ENCODE data around the gene ITPKB. TPM values are rescaled to one million over a fixed set of nuclear protein-coding genes. Genes with fewer than 3 reads are reported as not detected.

The ITPKB gene
- total and polyA plus RNA-seq, 9 donors, result 11.3 to 43.2 (median 20.1) TPM

GRCh38 chr1:226603022-226603857 lies 135.8 kb downstream of the ITPKB start:
- peak in 4 of 5 donors; percentile 49 to 75 (median 58) for DNase-seq
- Histone ChIP-seq H3K36me3 (no peaks in the 10 kb centered on the region), H3K27ac (peak overlapping the region in 1 of 2 donors; percentile 75), H3K9me3 (no peaks in the 10 kb centered on the region), H3K4me1 (ENCODE audit: insufficient read depth) (peaks cover 16% of the 10 kb centered on the region), H3K27me3 (no peaks in the 10 kb centered on the region), H3K4me3 (no peak overlapping the region)
- intact Hi-C loops (cut with DNase I), result loop anchor here in 1 of 4 donors (5.0 kb wide), 1 partner anchor 56 kb away; the partner anchor contains the start of gene STUM
- WGBS, 3 donors, result 71 to 74% (median 73%) methylated on average over 8 of the region's 8 CpGs
- TF ChIP-seq, protein P1, sequence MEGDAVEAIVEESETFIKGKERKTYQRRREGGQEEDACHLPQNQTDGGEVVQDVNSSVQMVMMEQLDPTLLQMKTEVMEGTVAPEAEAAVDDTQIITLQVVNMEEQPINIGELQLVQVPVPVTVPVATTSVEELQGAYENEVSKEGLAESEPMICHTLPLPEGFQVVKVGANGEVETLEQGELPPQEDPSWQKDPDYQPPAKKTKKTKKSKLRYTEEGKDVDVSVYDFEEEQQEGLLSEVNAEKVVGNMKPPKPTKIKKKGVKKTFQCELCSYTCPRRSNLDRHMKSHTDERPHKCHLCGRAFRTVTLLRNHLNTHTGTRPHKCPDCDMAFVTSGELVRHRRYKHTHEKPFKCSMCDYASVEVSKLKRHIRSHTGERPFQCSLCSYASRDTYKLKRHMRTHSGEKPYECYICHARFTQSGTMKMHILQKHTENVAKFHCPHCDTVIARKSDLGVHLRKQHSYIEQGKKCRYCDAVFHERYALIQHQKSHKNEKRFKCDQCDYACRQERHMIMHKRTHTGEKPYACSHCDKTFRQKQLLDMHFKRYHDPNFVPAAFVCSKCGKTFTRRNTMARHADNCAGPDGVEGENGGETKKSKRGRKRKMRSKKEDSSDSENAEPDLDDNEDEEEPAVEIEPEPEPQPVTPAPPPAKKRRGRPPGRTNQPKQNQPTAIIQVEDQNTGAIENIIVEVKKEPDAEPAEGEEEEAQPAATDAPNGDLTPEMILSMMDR (IDR thresholded peaks at IDR 0.05), result no peak
- TF ChIP-seq POLR2A (IDR thresholded peaks at IDR 0.05) (no peak), EP300 (IDR thresholded peaks at IDR 0.05) (no peak)

DNA sequence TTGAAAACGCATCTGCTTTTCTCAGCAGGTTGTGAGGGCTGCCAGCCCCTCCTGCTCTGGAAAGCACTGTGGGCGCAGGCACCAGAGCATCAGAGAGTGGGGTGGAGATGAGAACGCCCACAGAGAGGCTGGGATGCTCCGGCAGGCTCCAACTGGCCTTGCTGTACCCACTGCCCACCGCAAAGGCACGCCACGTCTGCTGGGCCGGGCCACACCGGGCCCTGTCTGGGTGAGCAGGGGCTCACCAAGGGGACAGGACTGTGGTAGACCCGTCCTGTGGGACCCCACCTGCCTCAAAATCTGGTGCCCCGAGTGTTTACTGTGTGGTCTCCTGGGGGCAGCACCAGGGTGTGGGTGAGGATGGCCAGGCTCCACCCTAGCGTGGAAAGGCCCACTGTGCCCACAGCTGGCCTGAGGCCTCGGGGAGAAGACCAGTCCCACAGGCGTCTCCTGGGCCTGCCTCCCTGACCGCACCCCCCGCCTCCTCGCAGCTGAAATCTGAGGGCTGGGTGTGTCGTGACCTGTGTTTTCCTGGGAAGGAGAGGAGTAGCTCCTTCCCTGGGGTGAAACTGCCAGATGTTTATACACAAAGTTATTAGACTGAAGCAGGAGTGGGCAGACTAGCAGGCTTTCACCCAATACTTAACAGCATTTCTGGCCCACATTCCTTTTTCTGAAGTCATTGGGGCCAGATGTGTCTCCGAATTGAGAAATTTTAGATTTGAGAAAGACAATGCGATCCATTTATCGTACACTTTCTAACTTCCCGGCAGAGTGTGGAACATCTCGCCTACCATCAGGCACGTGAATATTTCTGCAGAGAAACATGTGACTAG lies 136.7 kb downstream of the ITPKB start:
- peak; percentile 48 to 75 (median 57) for DNase-seq
- 46 to 49% (median 48%) methylated on average over 24 of the region's 24 CpGs for WGBS, 3 donors
- intact Hi-C loops (cut with DNase I), result loop anchor here in 1 of 4 donors (5.0 kb wide), 1 partner anchor 55 kb away; the partner anchor contains the start of gene STUM
- Histone ChIP-seq H3K27me3 (no peaks in the 10 kb centered on the region), H3K4me3 (no peak overlapping the region), H3K27ac (peak overlapping the region; percentile 60 to 75), H3K4me1 (ENCODE audit: insufficient read depth) (peaks cover 16% of the 10 kb centered on the region), H3K36me3 (no peaks in the 10 kb centered on the region), H3K9me3 (no peaks in the 10 kb centered on the region)
- TF ChIP-seq, protein P1 (IDR thresholded peaks at IDR 0.05), result no peak
- TF ChIP-seq EP300 (IDR thresholded peaks at IDR 0.05) (peak; percentile 89), POLR2A (IDR thresholded peaks at IDR 0.05) (no peak)

DNA sequence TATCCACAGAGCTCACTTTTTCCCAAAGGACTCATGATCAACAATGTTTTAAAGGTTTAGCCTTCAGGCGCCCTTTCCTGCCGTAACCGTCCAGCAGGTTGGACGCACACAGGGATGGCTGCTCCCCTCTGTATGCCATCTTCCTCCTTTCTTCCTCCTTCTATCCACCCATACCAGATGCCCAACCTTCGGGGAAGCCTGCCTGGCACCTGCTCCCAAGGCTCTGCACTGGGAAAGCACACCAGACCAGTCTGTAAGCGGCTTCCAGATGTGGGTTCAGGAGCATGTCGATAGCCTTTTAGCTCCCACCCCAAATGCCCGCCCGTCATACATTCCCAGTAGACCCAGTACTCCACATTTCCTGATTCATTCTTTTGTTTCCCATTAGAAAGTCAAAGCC lies 137.6 kb downstream of the ITPKB start:
- no peaks in the 10 kb centered on the region for H3K9me3 ChIP-seq
- H3K27me3 ChIP-seq, result no peaks in the 10 kb centered on the region
- DNase-seq, result peak in 3 of 5 donors; percentile 12 to 30 (median 14)
- intact Hi-C loops (cut with DNase I), result loop anchor here in 1 of 4 donors (5.0 kb wide), 1 partner anchor 54 kb away; the partner anchor contains the start of gene STUM
- TF ChIP-seq, protein P1 (IDR thresholded peaks at IDR 0.05), result no peak
- TF ChIP-seq EP300 (IDR thresholded peaks at IDR 0.05), result no peak
- TF ChIP-seq POLR2A (IDR thresholded peaks at IDR 0.05), result no peak
- H3K4me3 ChIP-seq, result no peak overlapping the region
- peaks cover 16% of the 10 kb centered on the region for H3K4me1 ChIP-seq (ENCODE audit: insufficient read depth)
- H3K36me3 ChIP-seq, result no peaks in the 10 kb centered on the region
- 91 to 96% (median 96%) methylated on average over 9 of the region's 9 CpGs for WGBS, 3 donors
- no peak overlapping the region for H3K27ac ChIP-seq

GRCh38 chr1:226600254-226600653 lies 138.8 kb downstream of the ITPKB start:
- Histone ChIP-seq H3K9me3 (no peaks in the 10 kb centered on the region), H3K27me3 (no peaks in the 10 kb centered on the region), H3K36me3 (no peaks in the 10 kb centered on the region), H3K4me3 (no peak overlapping the region), H3K4me1 (ENCODE audit: insufficient read depth) (peaks cover 15% of the 10 kb centered on the region), H3K27ac (no peak overlapping the region)
- 89 to 91% (median 90%) methylated on average over 4 of the region's 4 CpGs for WGBS, 3 donors
- intact Hi-C loops (cut with DNase I), result loop anchor here in 1 of 4 donors (5.0 kb wide), 1 partner anchor 53 kb away; the partner anchor contains the start of gene STUM
- TF ChIP-seq EP300 (IDR thresholded peaks at IDR 0.05) (no peak), POLR2A (IDR thresholded peaks at IDR 0.05) (no peak)
- TF ChIP-seq, protein P1 (IDR thresholded peaks at IDR 0.05), result no peak
- peak in 2 of 5 donors; percentile 6 to 27 for DNase-seq

Measured in ovary (tissue), 9 donors.